GM19395 (cell line): ENCODE results near the gene AASDH.
"Not testable (repeated sequence)": the region's sequence is repeated elsewhere in the genome, so short reads cannot be mapped to it uniquely, and the experiment has no call there.

Source experiments
- ATAC-seq: cut with Tn5 transposase; IDR thresholded peaks from one replicate; pipeline ENCODE4 v1.9.1; 2021; ENCODE audit warnings: mild to moderate bottlenecking, moderate library complexity; ENCODE audit not compliant: unreplicated experiment

Gene AASDH

GRCh38 chr4:56391270-56391669 lies 4.0 kb upstream of the AASDH start:
- no peak for ATAC-seq

- no peak for ATAC-seq
These were observed 2.3 kb upstream of the AASDH start for GRCh38 chr4:56389558-56389957.

GRCh38 chr4:56388306-56388705 lies 1.0 kb upstream of the AASDH start:
- no peak for ATAC-seq

GRCh38 chr4:56386091-56386490 lies 1.2 kb downstream of the AASDH start:
- no peak for ATAC-seq

GRCh38 chr4:56375458-56375857 lies 11.8 kb downstream of the AASDH start:
- ATAC-seq: no peak

- ATAC-seq: no peak
These were observed 12.3 kb downstream of the AASDH start for GRCh38 chr4:56374956-56375355.

GRCh38 chr4:56372774-56373173 lies 14.5 kb downstream of the AASDH start:
- no peak for ATAC-seq

- no peak for ATAC-seq
These were observed 15.7 kb downstream of the AASDH start for GRCh38 chr4:56371426-56372220.

GRCh38 chr4:56370377-56370776 lies 16.9 kb downstream of the AASDH start:
- no peak for ATAC-seq

- not testable (repeated sequence) for ATAC-seq
These were observed 24.3 kb downstream of the AASDH start for GRCh38 chr4:56362981-56363380.

GRCh38 chr4:56360071-56360470 lies 27.2 kb downstream of the AASDH start:
- no peak for ATAC-seq

GRCh38 chr4:56356650-56357049 lies 30.6 kb downstream of the AASDH start:
- no peak for ATAC-seq

GRCh38 chr4:56348576-56348975 lies 38.7 kb downstream of the AASDH start:
- ATAC-seq: no peak

- ATAC-seq: no peak
These were observed 41.8 kb downstream of the AASDH start for GRCh38 chr4:56345458-56345857.

GRCh38 chr4:56342746-56343145 lies 44.5 kb downstream of the AASDH start:
- no peak for ATAC-seq

GRCh38 chr4:56330691-56331090 lies 56.6 kb downstream of the AASDH start:
- no peak for ATAC-seq

GRCh38 chr4:56326363-56326762 lies 60.9 kb downstream of the AASDH start:
- no peak for ATAC-seq

GRCh38 chr4:56324011-56324610 lies 63.2 kb downstream of the AASDH start:
- ATAC-seq: no peak

GRCh38 chr4:56323327-56323726 lies 64.0 kb downstream of the AASDH start:
- no peak for ATAC-seq

GRCh38 chr4:56321251-56321650 lies 66.0 kb downstream of the AASDH start:
- ATAC-seq: no peak

GRCh38 chr4:56320293-56320692 lies 67.0 kb downstream of the AASDH start:
- no peak for ATAC-seq

- no peak for ATAC-seq
These were observed 68.7 kb downstream of the AASDH start for GRCh38 chr4:56318555-56318954.

GRCh38 chr4:56317749-56318148 lies 69.5 kb downstream of the AASDH start:
- ATAC-seq: no peak
